Fibroblast of upper back skin (primary cell): ENCODE data around the gene FSIP1.

ENCODE experiments used
- DNase-seq: peaks from one replicate; pipeline ENCODE4 v3.0.0-alpha.2; 2013

Gene FSIP1

GRCh38 chr15:39756806-39757522, 25.7 kb downstream of the FSIP1 start:
- DNase-seq = peak; percentile 81

GRCh38 chr15:39752991-39753390, 29.6 kb downstream of the FSIP1 start:
- peak; percentile 35 for DNase-seq

- DNase-seq = peak; percentile 69
Observed at GRCh38 chr15:39752246-39752645, 30.4 kb downstream of the FSIP1 start.

GRCh38 chr15:39748276-39748675, 34.4 kb downstream of the FSIP1 start:
- peak; percentile 41 for DNase-seq

GRCh38 chr15:39747326-39747725, 35.3 kb downstream of the FSIP1 start:
- peak; percentile 73 for DNase-seq

GRCh38 chr15:39746714-39747276, 35.8 kb downstream of the FSIP1 start:
- DNase-seq = no peak

GRCh38 chr15:39746176-39746575, 36.5 kb downstream of the FSIP1 start:
- DNase-seq = no peak

GRCh38 chr15:39745415-39745814, 37.2 kb downstream of the FSIP1 start:
- no peak for DNase-seq

GRCh38 chr15:39744334-39745103, 38.1 kb downstream of the FSIP1 start:
- DNase-seq = no peak

- DNase-seq = no peak
Observed at GRCh38 chr15:39743611-39744010, 39.0 kb downstream of the FSIP1 start.

GRCh38 chr15:39741258-39741657, 41.4 kb downstream of the FSIP1 start:
- peak; percentile 41 for DNase-seq

GRCh38 chr15:39738998-39739397, 43.6 kb downstream of the FSIP1 start:
- DNase-seq = no peak

- DNase-seq = no peak
Observed at GRCh38 chr15:39737196-39737550, 45.5 kb downstream of the FSIP1 start.

- no peak for DNase-seq
Observed at GRCh38 chr15:39736412-39737195, 46.0 kb downstream of the FSIP1 start.

GRCh38 chr15:39735120-39735717, 47.4 kb downstream of the FSIP1 start:
- DNase-seq = no peak

GRCh38 chr15:39731266-39731665, 51.4 kb downstream of the FSIP1 start:
- no peak for DNase-seq

- no peak for DNase-seq
Observed at GRCh38 chr15:39730552-39730951, 52.1 kb downstream of the FSIP1 start.

GRCh38 chr15:39729500-39729899, 53.1 kb downstream of the FSIP1 start:
- no peak for DNase-seq

GRCh38 chr15:39728845-39729244, 53.8 kb downstream of the FSIP1 start:
- peak; percentile 61 for DNase-seq

- DNase-seq = peak; percentile 30
Observed at GRCh38 chr15:39721893-39722292, 60.7 kb downstream of the FSIP1 start.

- DNase-seq = peak; percentile 97
Observed at GRCh38 chr15:39720621-39721611, 61.7 kb downstream of the FSIP1 start.

GRCh38 chr15:39720081-39720480, 62.6 kb downstream of the FSIP1 start:
- no peak for DNase-seq
